Left cardiac atrium (tissue), 4 donors: Measurements from ENCODE around the gene NBDY. TPM values are rescaled to one million over a fixed set of nuclear protein-coding genes. Genes with fewer than 3 reads are reported as not detected.
"Not testable (repeated sequence)": the region's sequence is repeated elsewhere in the genome, so short reads cannot be mapped to it uniquely, and the experiment has no call there.

Source experiments
- ATAC-seq, 2 donors: fragments of 200-7000 bp; cut with Tn5 transposase; one replicate each; pipeline ENCODE4 v1.9.1; 2020; ENCODE audit warnings: mild to moderate bottlenecking in 2 of 2, moderate library complexity in 2 of 2
- DNase-seq: peaks from one replicate; pipeline ENCODE4 v3.0.0-alpha.2; 2020
- intact Hi-C, 2 donors: fragments of 100-400 bp; cut with DNase I; formaldehyde crosslinking; loops; one replicate each; pipeline versions ENCODE4 v1.14.1 to v1.15.1; 2022 to 2023
- long read RNA-seq: library from polyadenylated mRNA; unstranded; transcript quantifications from one replicate; pipeline ENCODE4 v2.0.0, GENCODE V29; 2021
- total RNA-seq, 2 donors: library from RNA; stranded (reverse); fragmentation: NEBNext Ultra II Directional; extraction: Animal tissue kit (Norgen Biotek cat#: 25700); gene quantifications; one replicate each; pipeline ENCODE4 v1.2.1, GENCODE V29; 2021
- donor health status: DM: no; HTN: yes; CAD: no.
- donor health status: DM: no; HTN: yes; CAD: no; lungs with severe emphysema.
- donor health status: DM: yes; HTN: yes; CAD: no.
- donor health status: Dilated cardiomyopathy.

The NBDY gene
- total RNA-seq = 10 to 100 TPM; 27.5 to 32.6 TPM
- long read RNA-seq, partial matches to known transcripts = 0 of 5 reads
- long read RNA-seq, other reads (novel, unspliced or antisense) = 0 of 5 reads

GRCh38 chrX:56729152-56729850 lies at the start of gene NBDY:
Gene NBDY, plus strand, starts transcription at chrX:56729243. Its CDS starts 111 bp downstream, at chrX:56729354.
- peak; percentile 89 to 97 for ATAC-seq
- DNase-seq = peak; percentile 26
- intact Hi-C loops = loop anchor here in 1 of 2 donors (5.0 kb wide), 1 partner anchor 1012 kb away; the partner anchor contains the start of gene RRAGB

- DNase-seq, ATAC-seq, intact Hi-C loops: not testable (repeated sequence)
Observed at GRCh38 chrX:56704530-56704929, 24.5 kb upstream of the NBDY start.

- peak in 1 of 2 donors; percentile 57 for ATAC-seq
- intact Hi-C loops = loop anchor here in 1 of 2 donors (2.0 to 5.0 kb wide), 2 partner anchors 264 to 1009 kb away; partner anchors contain the start of gene RRAGB
Observed at GRCh38 chrX:56726605-56727004, 2.4 kb upstream of the NBDY start.

GRCh38 chrX:56727531-56727930 lies 1.5 kb upstream of the NBDY start:
- ATAC-seq (no peak), DNase-seq (no peak)
- intact Hi-C loops = loop anchor here in 1 of 2 donors (2.0 to 5.0 kb wide), 2 partner anchors 265 to 1010 kb away; partner anchors contain the start of gene RRAGB

More at GRCh38 chrX:56726605-56727004, 2.4 kb upstream of the NBDY start:
- no peak for DNase-seq

GRCh38 chrX:56728321-56728720 lies 722 bp upstream of the NBDY start:
- ATAC-seq (peak in 1 of 2 donors; percentile 43), DNase-seq (no peak)
- intact Hi-C loops = loop anchor here in 1 of 2 donors (5.0 kb wide), 1 partner anchor 1011 kb away; the partner anchor contains the start of gene RRAGB

- DNase-seq (peak; percentile 19), ATAC-seq (peak; percentile 24 to 59)
- intact Hi-C loops = loop anchor here in 1 of 2 donors (5.0 kb wide), 1 partner anchor 1011 kb away; the partner anchor contains the start of gene RRAGB
Observed at GRCh38 chrX:56728752-56729151, 291 bp upstream of the NBDY start.

- intact Hi-C loops = no loop called here
- ATAC-seq = no peak
- peak; percentile 47 for DNase-seq
Observed at GRCh38 chrX:56733459-56734046, 4.5 kb downstream of the NBDY start.

GRCh38 chrX:56736219-56736618 lies 7.2 kb downstream of the NBDY start:
- DNase-seq (no peak), ATAC-seq (no peak)
- intact Hi-C loops = no loop called here

GRCh38 chrX:56738670-56739069 lies 9.6 kb downstream of the NBDY start:
- ATAC-seq = no peak
- intact Hi-C loops = no loop called here
- DNase-seq = no peak

GRCh38 chrX:56744996-56745395 lies 16.0 kb downstream of the NBDY start:
- intact Hi-C loops = no loop called here
- DNase-seq (no peak), ATAC-seq (peak in 1 of 2 donors; percentile 72)

- intact Hi-C loops = no loop called here
- ATAC-seq (no peak), DNase-seq (no peak)
Observed at GRCh38 chrX:56746996-56747395, 18.0 kb downstream of the NBDY start.

GRCh38 chrX:56751071-56751470 lies 22.0 kb downstream of the NBDY start:
- ATAC-seq (no peak), DNase-seq (no peak)
- intact Hi-C loops = no loop called here

- intact Hi-C loops = no loop called here
- ATAC-seq (no peak), DNase-seq (no peak)
Observed at GRCh38 chrX:56757327-56757726, 28.3 kb downstream of the NBDY start.

- DNase-seq (no peak), ATAC-seq (no peak)
- intact Hi-C loops = no loop called here
Observed at GRCh38 chrX:56758456-56758855, 29.4 kb downstream of the NBDY start.

GRCh38 chrX:56759736-56760409 lies 30.8 kb downstream of the NBDY start:
- intact Hi-C loops = no loop called here
- ATAC-seq = no peak
- DNase-seq = no peak

GRCh38 chrX:56760410-56761124 lies 31.5 kb downstream of the NBDY start:
- intact Hi-C loops, ATAC-seq, DNase-seq: not testable (repeated sequence)

- DNase-seq = no peak
- no peak for ATAC-seq
- intact Hi-C loops = no loop called here
Observed at GRCh38 chrX:56761167-56761566, 32.1 kb downstream of the NBDY start.

GRCh38 chrX:56762220-56762619 lies 33.2 kb downstream of the NBDY start:
- ATAC-seq = no peak
- no peak for DNase-seq
- intact Hi-C loops = no loop called here
